T-helper 22 cell (primary cell): ENCODE measurements around the gene ETV1.

Source experiments
- DNase-seq: peaks from one replicate; pipeline ENCODE4 v3.0.0-alpha.2; 2020; ENCODE audit warnings: low read depth

Gene ETV1

DNA sequence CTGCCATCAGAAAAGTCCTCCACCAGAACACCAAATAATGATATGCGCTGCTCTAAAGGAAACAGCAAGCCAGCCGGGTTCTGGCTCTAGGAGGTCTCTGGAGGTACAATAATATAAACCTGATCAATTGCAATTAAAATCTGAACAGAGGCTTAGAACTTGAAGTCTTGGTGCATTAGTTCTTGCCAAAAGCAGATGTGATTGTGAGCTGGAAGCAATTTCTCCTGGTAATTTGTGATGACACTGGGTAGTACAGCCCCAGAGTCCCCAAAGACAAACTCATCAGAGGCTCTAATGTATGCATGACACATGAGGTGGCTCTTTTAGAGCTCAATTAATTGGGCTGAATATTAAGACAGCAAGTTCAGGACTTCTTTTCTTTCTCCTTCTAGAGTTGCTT lies 3.3 kb downstream of the ETV1 start:
- no peak for DNase-seq

GRCh38 chr7:13984831-13985685 lies 4.4 kb downstream of the ETV1 start:
- DNase-seq = no peak

DNA sequence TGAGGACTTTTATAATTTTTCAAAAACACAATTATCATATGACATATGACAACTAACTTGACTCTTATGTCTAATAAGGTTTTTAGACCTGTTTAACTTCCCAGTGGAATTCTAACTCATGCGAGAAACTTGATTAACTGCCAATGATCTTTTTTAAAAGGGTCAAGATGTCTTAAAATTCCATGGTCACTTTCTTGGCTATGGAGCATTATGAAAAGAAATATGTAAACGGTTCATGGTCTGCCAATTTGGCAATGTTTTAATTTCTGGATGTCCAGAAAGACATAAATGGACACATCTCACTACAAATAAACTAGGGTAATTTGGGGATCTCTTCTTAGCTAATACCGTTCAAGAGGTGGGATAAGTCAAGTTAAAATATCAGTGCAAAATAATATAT lies 5.4 kb downstream of the ETV1 start:
- no peak for DNase-seq

GRCh38 chr7:13982940-13983677 lies 6.4 kb downstream of the ETV1 start:
- DNase-seq = no peak

- DNase-seq = no peak
These were observed 8.4 kb downstream of the ETV1 start for GRCh38 chr7:13981070-13981469.

GRCh38 chr7:13980474-13980873 lies 9.0 kb downstream of the ETV1 start:
- no peak for DNase-seq

GRCh38 chr7:13979671-13980435 lies 9.6 kb downstream of the ETV1 start:
- no peak for DNase-seq

- no peak for DNase-seq
These were observed 12.9 kb downstream of the ETV1 start for GRCh38 chr7:13976594-13976993.

- DNase-seq = no peak
These were observed 24.4 kb downstream of the ETV1 start for GRCh38 chr7:13965077-13965476.

DNA sequence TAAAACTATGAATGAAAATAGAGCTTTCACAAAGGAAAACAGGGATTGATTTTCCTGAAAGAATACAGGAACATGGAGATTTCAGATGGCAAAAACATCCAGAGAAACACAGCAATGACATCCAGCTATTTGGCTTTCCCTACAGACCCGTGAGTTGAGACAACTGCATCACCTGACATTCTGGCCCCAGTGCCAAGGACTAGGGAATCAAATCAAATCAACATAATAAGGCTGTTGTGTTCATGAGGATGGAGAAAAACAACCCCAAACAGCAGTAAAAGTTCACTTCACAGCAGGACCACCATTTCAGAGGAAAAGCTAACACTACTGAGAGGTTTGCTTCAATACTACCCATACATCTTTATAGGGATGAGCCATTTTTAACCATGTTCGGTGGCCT lies 25.5 kb downstream of the ETV1 start:
- DNase-seq = no peak

DNA sequence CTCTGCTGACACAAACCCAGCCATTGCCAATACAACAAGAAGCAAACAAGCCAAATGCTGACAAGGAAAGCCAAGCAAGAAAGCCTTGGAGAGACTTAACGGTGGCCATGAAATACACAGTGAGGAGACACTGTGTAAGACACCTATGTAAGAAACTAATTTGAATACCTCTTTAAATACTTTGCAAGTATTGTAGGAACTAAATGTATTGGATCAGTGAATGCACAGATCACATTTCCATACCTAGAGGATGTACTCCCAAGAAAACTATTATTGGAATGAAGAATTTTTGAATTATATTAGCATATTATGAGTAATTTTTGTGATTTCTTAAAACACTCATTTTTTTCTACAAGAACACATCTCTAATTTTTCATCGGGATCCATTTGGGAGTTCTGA lies 34.0 kb downstream of the ETV1 start:
- no peak for DNase-seq

DNA sequence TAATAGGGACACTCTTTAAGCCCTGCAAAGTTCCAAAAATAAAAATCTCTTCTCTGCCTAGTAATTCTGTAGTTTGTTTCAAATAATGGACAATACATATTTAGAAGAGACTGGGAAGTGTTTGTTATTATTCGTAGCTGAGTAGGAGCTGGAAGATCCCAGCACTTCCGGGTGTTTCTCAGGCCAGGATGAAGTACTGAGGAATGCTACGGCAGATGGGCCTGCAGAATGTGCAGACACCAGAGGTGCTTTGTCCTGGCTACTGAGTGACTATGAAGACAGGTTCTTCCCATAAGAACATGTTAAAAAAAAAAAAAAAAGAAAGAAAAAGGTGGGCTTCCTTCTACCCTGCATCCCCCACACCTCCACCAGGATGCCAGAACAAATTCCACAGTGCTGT lies 36.1 kb downstream of the ETV1 start:
- DNase-seq = no peak

DNA sequence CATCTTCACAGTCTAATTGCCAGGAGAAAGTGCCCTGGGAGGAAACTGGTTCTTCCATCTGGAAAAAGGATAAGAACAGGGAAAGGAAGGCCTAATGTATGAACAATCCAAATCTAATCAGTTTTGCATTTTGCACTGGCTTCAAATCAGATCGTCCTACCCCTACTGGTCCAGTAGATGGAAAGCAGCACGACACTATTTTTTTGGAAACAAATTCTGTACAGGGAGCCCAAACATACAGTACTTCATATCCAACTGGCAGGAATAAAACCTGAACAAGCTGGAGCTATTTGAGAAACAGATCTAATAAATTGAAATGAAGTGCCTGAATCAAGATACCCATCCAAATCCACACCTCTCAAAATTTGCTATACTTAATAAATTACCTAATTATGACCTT lies 36.5 kb downstream of the ETV1 start:
- no peak for DNase-seq

- no peak for DNase-seq
These were observed 39.5 kb downstream of the ETV1 start for GRCh38 chr7:13949939-13950338.

DNA sequence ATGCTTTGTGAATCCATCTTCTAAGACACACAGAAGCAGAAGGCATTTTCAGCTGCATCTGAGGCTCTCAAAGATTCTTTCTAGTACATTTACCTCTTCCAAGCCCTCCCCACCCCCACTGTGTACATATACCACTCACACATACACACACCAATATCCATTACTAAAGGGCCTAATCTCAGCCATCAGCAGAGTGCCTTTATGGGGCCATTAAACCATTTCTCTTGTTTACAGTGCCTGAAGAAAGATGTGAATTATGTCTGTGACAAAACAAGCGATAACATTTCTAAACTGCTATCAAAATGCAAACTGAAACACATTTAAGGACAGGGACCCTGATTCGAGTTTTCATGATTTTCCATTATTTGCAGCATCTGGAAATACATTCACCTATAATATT lies 40.0 kb downstream of the ETV1 start:
- no peak for DNase-seq

- DNase-seq = no peak
These were observed 41.3 kb downstream of the ETV1 start for GRCh38 chr7:13948019-13948801.

- DNase-seq = no peak
These were observed 41.9 kb downstream of the ETV1 start for GRCh38 chr7:13947535-13947934.

DNA sequence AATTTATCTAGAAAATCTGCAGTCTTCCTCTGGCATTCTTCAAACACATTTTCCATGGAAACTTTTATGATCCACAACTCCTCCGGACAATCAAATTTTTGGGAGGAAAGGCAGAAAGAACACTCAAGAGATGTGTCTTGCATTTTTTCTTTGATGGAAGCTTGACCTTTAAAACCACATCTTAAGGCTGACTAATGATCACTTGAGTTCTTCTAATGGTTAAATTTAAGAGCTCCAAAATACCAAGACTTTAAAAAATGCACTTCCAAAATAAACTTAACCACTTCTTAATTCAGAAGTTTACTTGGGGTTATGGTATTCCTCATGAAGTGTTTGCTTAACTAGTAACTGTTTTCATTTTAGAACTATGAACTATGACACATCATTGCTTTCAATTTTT lies 43.3 kb downstream of the ETV1 start:
- no peak for DNase-seq

- DNase-seq = no peak
These were observed 43.8 kb downstream of the ETV1 start for GRCh38 chr7:13945670-13946069.

DNA sequence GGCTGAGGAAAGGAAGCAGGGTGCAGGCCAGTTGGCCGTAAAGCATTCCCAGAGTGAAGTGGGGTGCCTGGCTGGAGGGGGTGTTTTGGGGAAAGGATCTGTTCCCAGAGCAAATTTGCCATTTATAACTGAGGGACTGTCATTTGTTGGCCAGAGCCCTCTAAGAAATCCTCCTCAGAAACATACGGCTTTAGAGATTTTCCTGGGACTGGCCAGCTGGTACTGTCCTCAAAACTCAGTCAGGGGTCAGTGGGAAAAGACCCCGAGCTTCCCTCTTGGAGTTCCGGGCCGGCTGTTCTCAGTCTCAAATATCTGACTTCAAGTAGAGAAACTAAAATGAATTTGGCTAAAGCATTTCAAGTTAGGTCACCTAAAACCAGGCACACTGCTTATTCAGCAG lies 55.9 kb downstream of the ETV1 start:
- no peak for DNase-seq

- DNase-seq = no peak
These were observed 56.4 kb downstream of the ETV1 start for GRCh38 chr7:13933091-13933490.

GRCh38 chr7:13932131-13932530 lies 57.3 kb downstream of the ETV1 start:
- DNase-seq = no peak
